Esophagus squamous epithelium (tissue), 5 donors: Measurements from ENCODE around the gene LPAR5. TPM values are rescaled to one million over a fixed set of nuclear protein-coding genes. Genes with fewer than 3 reads are reported as not detected.

ENCODE experiments used
- DNase-seq: peaks from one replicate; lab custom pipeline; 2025; lab: John Stamatoyannopoulos, UW
- H3K27ac ChIP-seq, 4 donors: fragments of 200-600 bp; sonication (generic); one replicate each; pipeline ENCODE4 v1.5.1; 2016 to 2019; ENCODE audit warnings: mild to moderate bottlenecking in 1 of 4
- H3K27me3 ChIP-seq, 4 donors: fragments of 200-600 bp; sonication (generic); 1 replicate in 3 of 4; 2 replicates in 1 of 4; pipeline versions ENCODE4 v1.5.1 to v1.6.0; 2017 to 2021; ENCODE audit warnings: antibody characterized with exemption in 1 of 4
- H3K36me3 ChIP-seq, 3 donors: fragments of 200-600 bp; sonication (generic); one replicate each; pipeline ENCODE4 v1.5.1; 2016 to 2019
- H3K4me1 ChIP-seq, 3 donors: fragments of 200-600 bp; sonication (generic); one replicate each; pipeline ENCODE4 v1.5.1; 2017 to 2019
- H3K4me3 ChIP-seq, 4 donors: fragments of 200-600 bp; sonication (generic); 1 replicate in 3 of 4; 2 replicates in 1 of 4; pipeline ENCODE4 v1.5.1; 2016 to 2019; ENCODE audit warnings: mild to moderate bottlenecking in 2 of 4, moderate library complexity in 1 of 4
- H3K9me3 ChIP-seq, 3 donors: fragments of 200-600 bp; sonication (generic); one replicate each; pipeline ENCODE4 v1.5.1; 2016 to 2019
- CTCF ChIP-seq, 6 experiments: fragments of 450-650 bp in 4 of 6; fragments of 200-600 bp in 2 of 6; sonication (generic) in 2 of 6; IDR thresholded peaks; one replicate each; pipeline ENCODE4 v1.5.1; 2016 to 2019; ENCODE audit warnings: antibody characterized with exemption in 6 of 6, mild to moderate bottlenecking in 4 of 6, moderate library complexity in 4 of 6
- POLR2A ChIP-seq, 4 donors: fragments of 450-650 bp; IDR thresholded peaks; one replicate each; pipeline ENCODE4 v1.6.1; 2017; ENCODE audit warnings: antibody characterized with exemption in 4 of 4, mild to moderate bottlenecking in 4 of 4, moderate library complexity in 3 of 4
- WGBS, 2 donors: methylation state at CpG; one replicate each; pipeline ENCODE4 v1.1.5; 2018; 5-methylcytosine and 5-hydroxymethylcytosine counted together
- intact Hi-C: fragments of 100-400 bp; cut with DNase I; formaldehyde crosslinking; loops from one replicate; pipeline ENCODE4 v1.15.0; 2022
- total RNA-seq, 4 donors: library from RNA; depleted of rRNA; stranded (reverse); fragments of >200 nt; gene quantifications; one replicate each; pipeline ENCODE4 v1.1.0, GENCODE V29; 2016
- donor health status: DM: yes; HTN: yes; CAD: no.

LPAR5 gene
- total RNA-seq, 4 donors from 2014 or later, result 12.8 to 46.0 (median 17.4) TPM

- H3K27ac ChIP-seq, result no peak overlapping the region
- WGBS, 2 donors, result 76 to 97% methylated on average over 2 of the region's 2 CpGs
Measured at GRCh38 chr12:6666211-6666610, 30.5 kb upstream of the LPAR5 start.

DNA sequence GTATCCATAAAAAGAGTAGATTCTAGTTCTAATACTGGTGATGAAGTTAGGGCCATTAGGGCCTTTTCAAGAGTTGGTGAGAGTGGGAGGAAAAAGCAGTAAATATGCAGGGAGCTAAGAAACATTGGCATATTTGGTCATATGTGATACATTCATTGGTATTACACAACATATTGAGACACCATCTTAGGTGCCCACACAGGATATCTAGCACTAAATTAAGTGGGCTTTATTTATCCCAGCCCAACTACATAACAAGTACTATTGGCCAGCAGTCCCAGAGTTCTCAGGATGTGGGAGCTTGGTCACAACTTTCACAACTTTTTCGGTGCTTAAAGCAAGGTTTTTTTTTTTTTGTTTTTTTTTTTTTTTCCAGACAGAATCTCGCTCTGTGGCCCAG, 29.1 kb upstream of the LPAR5 start:
- TF ChIP-seq CTCF (IDR thresholded peaks at IDR 0.05) (no peak), POLR2A (IDR thresholded peaks at IDR 0.05) (no peak)
- intact Hi-C loops, result loop anchor here (10.0 kb wide), 1 partner anchor 50 kb away; no protein-coding TSS in a partner anchor
- no peaks in the 10 kb centered on the region for H3K27me3 ChIP-seq
- no peak overlapping the region for H3K27ac ChIP-seq
- DNase-seq, result no peak
- H3K4me3 ChIP-seq, result no peak overlapping the region
- H3K36me3 ChIP-seq, result peaks cover 11 to 39% (median 29%) of the 10 kb centered on the region in 3 donors
- peaks cover 7 to 20% (median 8%) of the 10 kb centered on the region in 3 donors for H3K4me1 ChIP-seq
- no peaks in the 10 kb centered on the region for H3K9me3 ChIP-seq
- WGBS, 2 donors, result 48 to 66% methylated on average over 2 of the region's 2 CpGs

More at GRCh38 chr12:6666211-6666610, 30.5 kb upstream of the LPAR5 start:
- H3K9me3 ChIP-seq, result no peaks in the 10 kb centered on the region
- H3K27me3 ChIP-seq, result no peaks in the 10 kb centered on the region
- intact Hi-C loops, result loop anchor here (10.0 kb wide), 1 partner anchor 51 kb away; no protein-coding TSS in a partner anchor
- no peak for TF ChIP-seq POLR2A (IDR thresholded peaks at IDR 0.05)
- no peak for TF ChIP-seq CTCF (IDR thresholded peaks at IDR 0.05)
- H3K36me3 ChIP-seq, result peaks cover 19 to 52% (median 42%) of the 10 kb centered on the region in 3 donors
- no peak overlapping the region for H3K4me3 ChIP-seq
- no peak for DNase-seq
- H3K4me1 ChIP-seq, result peaks cover 7 to 14% (median 8%) of the 10 kb centered on the region in 3 donors

DNA sequence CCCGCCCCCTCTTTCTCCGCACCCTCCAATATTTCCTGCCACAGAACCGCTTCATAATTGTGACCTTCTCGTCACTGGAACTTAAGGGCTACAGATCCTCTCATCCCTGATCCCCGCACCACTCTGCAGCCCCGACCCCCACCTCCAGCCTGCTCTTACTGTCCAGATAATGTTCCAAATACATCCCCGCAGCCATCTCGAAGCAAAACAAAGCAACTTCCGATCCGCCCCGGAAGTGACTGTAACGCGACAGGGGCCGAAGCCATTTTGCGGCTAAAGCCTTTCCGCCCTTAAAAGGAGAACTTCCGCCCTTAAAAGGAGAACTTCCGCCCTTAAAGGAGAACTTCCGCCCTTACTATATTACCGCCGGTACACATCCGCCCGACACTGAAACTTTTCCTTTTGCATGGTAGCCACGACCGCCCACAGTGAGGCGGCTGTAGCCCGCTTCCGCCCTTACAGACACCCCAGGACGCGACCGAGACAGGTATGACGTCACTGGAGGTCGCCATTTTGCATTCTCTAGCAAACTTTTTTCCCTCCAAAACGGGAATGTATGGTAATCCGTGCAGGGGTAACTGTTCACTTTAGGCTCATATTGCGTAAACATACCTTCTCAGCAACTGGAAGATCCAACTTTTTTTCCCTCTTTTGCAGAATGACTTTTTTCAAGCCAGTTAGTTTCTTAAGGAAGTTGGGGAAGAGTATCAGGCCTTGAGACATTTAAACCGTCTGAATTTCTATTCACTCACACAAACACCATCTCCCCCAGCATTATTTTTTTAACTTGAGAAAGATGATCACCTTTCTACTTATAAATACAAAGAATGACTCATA, 27.4 kb upstream of the LPAR5 start, which contains the start of gene ING4:
Gene ING4, minus strand, starts transcription at position 214 of the 837 bp plus-strand sequence. Its CDS starts 18 bp downstream, at position 196.
- Histone ChIP-seq H3K4me3 (peak within 1 kb of the TSS; percentile 68 to 89 (median 76)), H3K36me3 (peaks cover 11 to 36% (median 12%) of the 10 kb centered on the region in 3 donors), H3K27ac (peak within 1 kb of the TSS; percentile 80 to 90 (median 86)), H3K9me3 (no peaks in the 10 kb centered on the region), H3K27me3 (no peaks in the 10 kb centered on the region), H3K4me1 (peaks cover 7 to 20% (median 8%) of the 10 kb centered on the region in 3 donors)
- peak; percentile 93 for DNase-seq
- intact Hi-C loops, result loop anchor here (10.0 kb wide), 1 partner anchor 48 kb away; no protein-coding TSS in a partner anchor
- TF ChIP-seq CTCF (IDR thresholded peaks at IDR 0.05) (peak in 1 of 6 experiments; percentile 19), POLR2A (IDR thresholded peaks at IDR 0.05) (peak in 1 of 4 donors; percentile 30)
- 2% methylated on average over 32 to 37 of the region's 37 CpGs for WGBS, 2 donors

DNA sequence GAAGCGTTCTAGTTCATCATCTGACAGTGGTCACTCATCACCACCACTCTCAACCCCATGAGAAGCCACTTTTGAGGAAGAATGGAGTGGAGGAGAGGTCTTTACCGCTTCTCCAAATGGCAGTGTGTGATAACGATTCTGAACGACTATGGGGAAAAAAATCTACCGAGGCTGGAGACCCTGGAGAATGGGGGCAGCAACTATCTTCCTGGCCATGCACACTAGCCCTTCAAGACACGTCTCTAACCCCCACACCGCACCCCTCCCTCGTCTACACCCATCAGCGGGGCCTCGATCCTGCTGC, 26.8 kb upstream of the LPAR5 start:
- H3K4me3 ChIP-seq, result peak overlapping the region; percentile 68 to 89 (median 76)
- peaks cover 7 to 20% (median 8%) of the 10 kb centered on the region in 3 donors for H3K4me1 ChIP-seq
- no peak for DNase-seq
- H3K9me3 ChIP-seq, result no peaks in the 10 kb centered on the region
- WGBS, 2 donors, result 1 to 2% methylated on average over 10 of the region's 10 CpGs
- intact Hi-C loops, result loop anchor here (10.0 kb wide), 1 partner anchor 48 kb away; no protein-coding TSS in a partner anchor
- H3K36me3 ChIP-seq, result peaks cover 7 to 36% (median 7%) of the 10 kb centered on the region in 3 donors
- no peaks in the 10 kb centered on the region for H3K27me3 ChIP-seq
- peak overlapping the region; percentile 80 to 90 (median 86) for H3K27ac ChIP-seq
- TF ChIP-seq CTCF (IDR thresholded peaks at IDR 0.05) (no peak), POLR2A (IDR thresholded peaks at IDR 0.05) (no peak)

DNA sequence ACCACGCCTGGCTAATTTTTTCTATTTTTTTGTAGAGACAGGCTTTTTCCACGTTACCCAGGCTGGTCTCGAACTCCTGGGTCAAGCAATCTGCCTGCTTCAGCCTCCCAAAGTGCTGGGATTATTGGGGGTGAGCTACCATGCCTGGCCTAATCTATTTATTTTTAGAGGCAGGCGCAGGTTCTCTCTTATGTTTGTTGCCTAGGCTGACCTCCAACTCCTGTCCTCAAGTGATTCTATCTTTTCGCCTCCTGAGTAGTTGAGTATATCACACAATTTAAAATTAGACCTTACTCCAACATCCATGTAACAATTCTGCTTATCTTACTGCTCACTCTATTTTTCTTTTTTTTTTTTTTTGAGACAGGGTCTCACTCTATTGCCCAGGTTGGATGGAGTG, 18.2 kb upstream of the LPAR5 start:
- 92 to 93% methylated on average over 5 of the region's 5 CpGs for WGBS, 2 donors
- Histone ChIP-seq H3K36me3 (peaks cover 10 to 100% (median 24%) of the 10 kb centered on the region in 3 donors), H3K27me3 (no peaks in the 10 kb centered on the region), H3K27ac (no peak overlapping the region), H3K9me3 (no peaks in the 10 kb centered on the region), H3K4me1 (no peaks in the 10 kb centered on the region), H3K4me3 (no peak overlapping the region)
- TF ChIP-seq CTCF (IDR thresholded peaks at IDR 0.05) (no peak), POLR2A (IDR thresholded peaks at IDR 0.05) (no peak)
- intact Hi-C loops, result no loop called here
- DNase-seq, result no peak
